ENCODE results near the gene LIFR. TPM values are rescaled to one million over a fixed set of nuclear protein-coding genes. Genes with fewer than 3 reads are reported as not detected.
"Not testable (repeated sequence)": the region's sequence is repeated elsewhere in the genome, so short reads cannot be mapped to it uniquely, and the experiment has no call there.

LIFR gene
- total RNA-seq, 1 donor from 2014 or later = 2.2 TPM

GRCh38 chr5:38524022-38524421 lies 32.4 kb downstream of the LIFR start:
- no peaks in the 10 kb centered on the region for H3K79me2 ChIP-seq (ENCODE audit: low read depth)
- H3K4me3 Mint-ChIP-seq = no peak overlapping the region
- no peaks in the 10 kb centered on the region for H4K20me1 ChIP-seq (ENCODE audit: low read depth)
- H3K4me1 ChIP-seq = no peaks in the 10 kb centered on the region
- no peaks in the 10 kb centered on the region for H3K9me3 Mint-ChIP-seq
- H3K9ac ChIP-seq = no peak overlapping the region
- H3K4me3 ChIP-seq = no peak overlapping the region
- no peaks in the 10 kb centered on the region for H3F3A ChIP-seq (ENCODE audit: low read depth)
- H3K27ac ChIP-seq = no peak overlapping the region
- peaks cover 6% of the 10 kb centered on the region for H3K4me1 Mint-ChIP-seq
- TF ChIP-seq CTCF (IDR thresholded peaks at IDR 0.05) (no peak), EZH2phosphoT487 (IDR thresholded peaks at IDR 0.05) (no peak), EZH2 (IDR thresholded peaks at IDR 0.05) (no peak)
- no peaks in the 10 kb centered on the region for H3K36me3 ChIP-seq
- H3K27ac Mint-ChIP-seq = no peak overlapping the region
- H3K27me3 Mint-ChIP-seq (ENCODE audit: insufficient read depth, low read depth) = no peaks in the 10 kb centered on the region
- H2AFZ ChIP-seq (replicated peaks) = no peak overlapping the region
- no peak overlapping the region for H3K4me2 ChIP-seq
- no peak for DNase-seq (ENCODE audit: low spot score)
- H3K36me3 Mint-ChIP-seq = peaks cover 29% of the 10 kb centered on the region
- H3K9me3 ChIP-seq (ENCODE audit: low read depth) = no peaks in the 10 kb centered on the region
- H3K27me3 ChIP-seq = no peaks in the 10 kb centered on the region

GRCh38 chr5:38519476-38519875 lies 37.0 kb downstream of the LIFR start:
- no peaks in the 10 kb centered on the region for H3F3A ChIP-seq (ENCODE audit: low read depth)

GRCh38 chr5:38518341-38518740 lies 38.1 kb downstream of the LIFR start:
- H3K4me1 ChIP-seq = no peaks in the 10 kb centered on the region
- Mint-ChIP-seq H3K4me3 (no peak overlapping the region), H3K27me3 (ENCODE audit: insufficient read depth, low read depth) (no peaks in the 10 kb centered on the region), H3K4me1 (no peaks in the 10 kb centered on the region), H3K36me3 (peaks cover 24% of the 10 kb centered on the region), H3K27ac (no peak overlapping the region), H3K9me3 (peaks cover 1% of the 10 kb centered on the region)
- no peak overlapping the region for H3K4me2 ChIP-seq
- H4K20me1 ChIP-seq (ENCODE audit: low read depth) = no peaks in the 10 kb centered on the region
- H3K4me3 ChIP-seq = no peak overlapping the region
- no peak for DNase-seq (ENCODE audit: low spot score)
- H3K27me3 ChIP-seq = no peaks in the 10 kb centered on the region
- H3K36me3 ChIP-seq = no peaks in the 10 kb centered on the region
- no peaks in the 10 kb centered on the region for H3K79me2 ChIP-seq (ENCODE audit: low read depth)
- H3F3A ChIP-seq (ENCODE audit: low read depth) = no peaks in the 10 kb centered on the region
- no peak overlapping the region for H3K27ac ChIP-seq
- H3K9ac ChIP-seq = no peak overlapping the region
- no peaks in the 10 kb centered on the region for H3K9me3 ChIP-seq (ENCODE audit: low read depth)
- no peak overlapping the region for H2AFZ ChIP-seq (replicated peaks)
- no peak for TF ChIP-seq EZH2phosphoT487 (IDR thresholded peaks at IDR 0.05)
- TF ChIP-seq CTCF (IDR thresholded peaks at IDR 0.05) = no peak
- no peak for TF ChIP-seq EZH2 (IDR thresholded peaks at IDR 0.05)

More at GRCh38 chr5:38519476-38519875, 37.0 kb downstream of the LIFR start:
- H4K20me1 ChIP-seq (ENCODE audit: low read depth) = no peaks in the 10 kb centered on the region
- no peaks in the 10 kb centered on the region for H3K79me2 ChIP-seq (ENCODE audit: low read depth)
- Mint-ChIP-seq H3K4me3 (no peak overlapping the region), H3K4me1 (no peaks in the 10 kb centered on the region), H3K27ac (no peak overlapping the region), H3K27me3 (ENCODE audit: insufficient read depth, low read depth) (no peaks in the 10 kb centered on the region), H3K9me3 (peaks cover 1% of the 10 kb centered on the region), H3K36me3 (peaks cover 27% of the 10 kb centered on the region)
- no peaks in the 10 kb centered on the region for H3K27me3 ChIP-seq
- H3K9ac ChIP-seq = no peak overlapping the region
- no peak overlapping the region for H2AFZ ChIP-seq (replicated peaks)
- DNase-seq (ENCODE audit: low spot score) = no peak
- no peaks in the 10 kb centered on the region for H3K36me3 ChIP-seq
- H3K4me2 ChIP-seq = no peak overlapping the region
- no peaks in the 10 kb centered on the region for H3K4me1 ChIP-seq
- H3K4me3 ChIP-seq = no peak overlapping the region
- TF ChIP-seq EZH2phosphoT487 (IDR thresholded peaks at IDR 0.05) (no peak), CTCF (IDR thresholded peaks at IDR 0.05) (no peak)
- H3K9me3 ChIP-seq (ENCODE audit: low read depth) = no peaks in the 10 kb centered on the region
- no peak overlapping the region for H3K27ac ChIP-seq

- not testable (repeated sequence) for H4K20me1 ChIP-seq (ENCODE audit: low read depth); H3K27ac Mint-ChIP-seq; H3K9me3 ChIP-seq (ENCODE audit: low read depth); H3K4me3 Mint-ChIP-seq; H3K79me2 ChIP-seq (ENCODE audit: low read depth); H2AFZ ChIP-seq (replicated peaks); H3K27me3 Mint-ChIP-seq (ENCODE audit: insufficient read depth, low read depth); H3F3A ChIP-seq (ENCODE audit: low read depth); H3K4me1 Mint-ChIP-seq; H3K9me3 Mint-ChIP-seq; H3K9ac ChIP-seq; H3K4me3 ChIP-seq; H3K4me2 ChIP-seq; H3K27me3 ChIP-seq; H3K27ac ChIP-seq; H3K36me3 ChIP-seq; DNase-seq (ENCODE audit: low spot score); H3K4me1 ChIP-seq
- H3K36me3 Mint-ChIP-seq = peaks cover 21% of the 10 kb centered on the region
Observed at GRCh38 chr5:38516649-38517048, 39.8 kb downstream of the LIFR start.
